Gastroesophageal sphincter (tissue), 4 donors: ENCODE measurements around the gene FXYD6. TPM values are rescaled to one million over a fixed set of nuclear protein-coding genes. Genes with fewer than 3 reads are reported as not detected.

Experiments
- ATAC-seq: fragments of 150-250 bp; one replicate; pipeline ENCODE4 v1.9.1; 2016; ENCODE audit warnings: mild to moderate bottlenecking, moderate library complexity
- H3K27ac ChIP-seq, 4 donors: fragments of 200-600 bp; sonication (generic) in 3 of 4; 1 replicate in 3 of 4; 2 replicates in 1 of 4; pipeline ENCODE4 v1.5.1; 2016 to 2019
- H3K27me3 ChIP-seq: fragments of 200-600 bp; sonication (generic); one replicate; pipeline ENCODE4 v1.5.1; 2019
- H3K36me3 ChIP-seq, 2 donors: fragments of 200-600 bp; sonication (generic); one replicate each; pipeline ENCODE4 v1.5.1; 2019; ENCODE audit warnings: control low read depth in 1 of 2
- H3K4me1 ChIP-seq, 3 donors: fragments of 200-600 bp; sonication (generic); 1 replicate in 2 of 3; 2 replicates in 1 of 3; pipeline ENCODE4 v1.5.1; 2016 to 2019; ENCODE audit warnings: control low read depth in 2 of 3
- H3K4me3 ChIP-seq, 2 donors: fragments of 200-600 bp; sonication (generic); one replicate each; pipeline ENCODE4 v1.5.1; 2019; ENCODE audit warnings: mild to moderate bottlenecking in 1 of 2, moderate library complexity in 1 of 2
- H3K9me3 ChIP-seq, 3 donors: fragments of 200-600 bp; sonication (generic); one replicate each; pipeline ENCODE4 v1.5.1; 2017 to 2019; ENCODE audit warnings: control low read depth in 2 of 3
- EP300 ChIP-seq: sonication (generic); formaldehyde crosslinking; IDR thresholded peaks from one replicate; pipeline ENCODE4 v1.6.1; 2017; ENCODE audit warnings: antibody characterized with exemption, mild to moderate bottlenecking
- POLR2A ChIP-seq, 2 donors: fragments of 450-650 bp; IDR thresholded peaks; one replicate each; pipeline ENCODE4 v1.6.1; 2017; ENCODE audit warnings: antibody characterized with exemption in 2 of 2, mild to moderate bottlenecking in 2 of 2, moderate library complexity in 1 of 2
- POLR2AphosphoS5 ChIP-seq: sonication (generic); formaldehyde crosslinking; IDR thresholded peaks from one replicate; pipeline ENCODE4 v1.6.1; 2017; ENCODE audit warnings: antibody characterized with exemption
- WGBS, 2 donors: methylation state at CpG; one replicate each; pipeline ENCODE4 v1.1.5; 2018; ENCODE audit warnings: low coverage in 1 of 2; 5-methylcytosine and 5-hydroxymethylcytosine counted together
- total RNA-seq, 4 donors: library from RNA; depleted of rRNA; stranded (reverse); fragments of >200 nt; gene quantifications; one replicate each; pipeline ENCODE4 v1.1.0, GENCODE V29; 2016
- TF ChIP-seq, protein P1 (sequence below), 4 experiments: fragments of 200-600 bp in 2 of 4; fragments of 450-650 bp in 2 of 4; sonication (generic) in 1 of 4; IDR thresholded peaks; one replicate each; pipeline ENCODE4 v1.5.1; 2017 to 2019; ENCODE audit warnings: antibody characterized with exemption in 4 of 4, mild to moderate bottlenecking in 2 of 4, moderate library complexity in 2 of 4

The FXYD6 gene
- total RNA-seq, 4 donors from 2014 or later: 28.6 to 76.7 (median 74.4) TPM

DNA sequence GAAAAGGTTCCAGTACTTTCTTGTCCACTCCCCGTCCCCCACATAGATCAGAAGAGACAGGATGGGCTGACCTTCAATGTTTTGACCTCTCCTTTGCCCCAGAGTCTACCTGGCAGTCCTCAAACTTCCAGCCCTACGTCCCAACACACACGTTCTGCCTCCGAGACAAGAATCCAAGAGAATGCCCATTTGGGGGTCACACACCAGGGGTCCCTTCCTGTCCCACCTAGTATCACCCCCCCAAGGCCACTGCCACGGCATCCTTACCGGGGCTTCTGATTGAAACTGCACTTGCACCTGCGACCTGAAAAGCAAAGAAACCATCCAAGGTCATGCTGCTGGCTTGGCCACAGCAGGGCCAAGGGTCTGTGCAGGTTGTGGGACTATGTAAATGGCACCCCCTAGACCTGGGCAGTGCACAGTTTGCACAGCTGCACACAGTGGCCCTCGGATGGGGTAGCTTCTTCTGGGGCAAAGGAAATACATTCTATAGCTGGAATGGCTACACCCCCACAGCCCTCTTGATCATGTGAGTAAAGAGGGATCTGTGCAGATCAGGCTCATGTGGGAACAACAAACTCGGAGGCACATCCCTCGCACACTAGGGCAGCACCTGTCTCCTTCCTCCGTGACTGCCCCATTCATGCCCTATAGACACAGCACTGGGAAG is 35.4 kb downstream of the FXYD6 start:
- no peak for TF ChIP-seq EP300
- TF ChIP-seq, protein P1, sequence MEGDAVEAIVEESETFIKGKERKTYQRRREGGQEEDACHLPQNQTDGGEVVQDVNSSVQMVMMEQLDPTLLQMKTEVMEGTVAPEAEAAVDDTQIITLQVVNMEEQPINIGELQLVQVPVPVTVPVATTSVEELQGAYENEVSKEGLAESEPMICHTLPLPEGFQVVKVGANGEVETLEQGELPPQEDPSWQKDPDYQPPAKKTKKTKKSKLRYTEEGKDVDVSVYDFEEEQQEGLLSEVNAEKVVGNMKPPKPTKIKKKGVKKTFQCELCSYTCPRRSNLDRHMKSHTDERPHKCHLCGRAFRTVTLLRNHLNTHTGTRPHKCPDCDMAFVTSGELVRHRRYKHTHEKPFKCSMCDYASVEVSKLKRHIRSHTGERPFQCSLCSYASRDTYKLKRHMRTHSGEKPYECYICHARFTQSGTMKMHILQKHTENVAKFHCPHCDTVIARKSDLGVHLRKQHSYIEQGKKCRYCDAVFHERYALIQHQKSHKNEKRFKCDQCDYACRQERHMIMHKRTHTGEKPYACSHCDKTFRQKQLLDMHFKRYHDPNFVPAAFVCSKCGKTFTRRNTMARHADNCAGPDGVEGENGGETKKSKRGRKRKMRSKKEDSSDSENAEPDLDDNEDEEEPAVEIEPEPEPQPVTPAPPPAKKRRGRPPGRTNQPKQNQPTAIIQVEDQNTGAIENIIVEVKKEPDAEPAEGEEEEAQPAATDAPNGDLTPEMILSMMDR (IDR thresholded peaks at IDR 0.05): no peak
- no peak for TF ChIP-seq POLR2A (IDR thresholded peaks at IDR 0.05)
- TF ChIP-seq POLR2AphosphoS5: no peak
- no peak for ATAC-seq
- no peak overlapping the region for H3K4me3 ChIP-seq
- peaks cover 0 to 48% of the 10 kb centered on the region in 2 donors for H3K36me3 ChIP-seq
- H3K27ac ChIP-seq: no peak overlapping the region
- no peaks in the 10 kb centered on the region for H3K9me3 ChIP-seq
- H3K27me3 ChIP-seq: no peaks in the 10 kb centered on the region
- peaks cover 0 to 21% (median 0%) of the 10 kb centered on the region in 3 donors for H3K4me1 ChIP-seq
- WGBS, 2 donors: 86 to 92% methylated on average over 5 to 9 of the region's 11 CpGs

DNA sequence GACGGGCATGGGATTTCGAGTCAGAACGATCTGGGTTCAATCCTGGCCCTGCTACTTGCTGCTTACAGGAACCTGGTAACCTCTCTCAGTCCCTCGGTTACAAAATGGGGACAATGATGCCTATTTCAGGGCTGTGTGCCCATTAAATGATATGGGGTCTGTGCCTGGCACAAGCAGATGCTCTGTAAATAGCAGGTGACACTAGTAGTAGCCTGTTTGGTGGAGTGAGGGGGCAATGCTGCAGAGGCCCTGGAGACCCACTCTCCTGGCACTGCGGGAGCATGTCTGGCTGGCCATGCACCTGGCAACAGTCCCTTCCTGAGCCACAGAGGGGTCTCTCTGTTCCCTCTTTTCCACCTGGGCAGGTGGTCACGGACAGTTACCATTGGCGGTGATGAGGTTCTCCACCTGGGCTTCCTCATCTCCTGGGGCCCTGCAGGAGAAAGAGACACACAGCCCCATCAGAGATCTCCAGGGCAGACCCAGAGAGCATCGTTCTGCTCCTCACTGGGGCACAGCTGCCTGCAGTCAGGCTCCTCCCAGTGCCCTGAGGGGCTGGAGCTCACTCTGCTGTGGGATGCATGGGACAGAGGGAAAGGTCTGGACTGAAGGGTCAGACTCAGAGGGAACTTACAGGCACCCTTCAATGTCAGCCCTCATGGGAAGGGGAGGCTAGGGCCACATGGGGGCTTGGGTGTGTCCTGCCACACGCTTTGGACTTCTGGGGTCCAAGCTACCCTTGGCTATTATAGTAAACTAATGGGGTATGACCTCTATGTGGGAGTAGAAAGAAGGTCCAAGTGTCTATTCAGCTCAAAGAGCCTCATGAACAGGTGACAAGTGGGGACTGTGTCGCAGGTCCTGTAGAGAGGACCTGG is 36.3 kb downstream of the FXYD6 start:
- Histone ChIP-seq H3K27ac (no peak overlapping the region), H3K4me1 (peaks cover 0 to 21% (median 0%) of the 10 kb centered on the region in 3 donors), H3K9me3 (no peaks in the 10 kb centered on the region), H3K36me3 (peaks cover 0 to 53% of the 10 kb centered on the region in 2 donors), H3K4me3 (no peak overlapping the region), H3K27me3 (no peaks in the 10 kb centered on the region)
- TF ChIP-seq EP300 (no peak), POLR2AphosphoS5 (no peak)
- TF ChIP-seq, protein P1 (IDR thresholded peaks at IDR 0.05): no peak
- ATAC-seq: no peak
- WGBS, 2 donors: 90 to 100% methylated on average over 2 to 3 of the region's 10 CpGs

DNA sequence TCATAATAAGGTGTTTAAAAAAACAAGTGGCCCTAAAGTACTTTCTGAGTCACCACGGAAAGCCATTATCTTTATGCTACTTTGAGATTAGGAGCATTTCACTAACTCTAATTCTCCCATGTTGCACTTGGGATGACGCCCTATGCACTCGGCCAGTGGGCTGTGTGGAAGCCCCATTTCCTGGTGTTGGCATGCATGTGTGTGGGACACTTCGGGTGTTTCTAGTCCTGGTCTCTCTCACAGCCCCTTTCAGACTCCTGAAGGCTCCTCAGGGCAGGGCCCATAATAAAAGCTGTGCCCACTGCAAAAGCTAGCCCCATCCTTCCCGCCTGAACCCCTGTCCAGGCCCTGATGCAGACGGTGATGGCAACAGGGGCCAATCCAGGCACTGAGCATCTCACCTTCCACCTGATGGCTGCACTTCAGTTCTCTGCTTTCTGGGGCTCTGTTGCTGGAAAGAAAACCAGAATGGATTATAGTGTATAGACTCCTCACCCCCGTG is 37.0 kb downstream of the FXYD6 start:
- Histone ChIP-seq H3K9me3 (no peaks in the 10 kb centered on the region), H3K27me3 (no peaks in the 10 kb centered on the region), H3K4me3 (no peak overlapping the region), H3K27ac (no peak overlapping the region), H3K36me3 (peaks cover 0 to 56% of the 10 kb centered on the region in 2 donors), H3K4me1 (peaks cover 0 to 19% (median 0%) of the 10 kb centered on the region in 3 donors)
- 85 to 100% methylated on average over 1 to 3 of the region's 7 CpGs for WGBS, 2 donors
- TF ChIP-seq POLR2AphosphoS5: no peak
- no peak for TF ChIP-seq EP300
- no peak for TF ChIP-seq POLR2A (IDR thresholded peaks at IDR 0.05)
- TF ChIP-seq, protein P1 (IDR thresholded peaks at IDR 0.05): no peak
- ATAC-seq: no peak

DNA sequence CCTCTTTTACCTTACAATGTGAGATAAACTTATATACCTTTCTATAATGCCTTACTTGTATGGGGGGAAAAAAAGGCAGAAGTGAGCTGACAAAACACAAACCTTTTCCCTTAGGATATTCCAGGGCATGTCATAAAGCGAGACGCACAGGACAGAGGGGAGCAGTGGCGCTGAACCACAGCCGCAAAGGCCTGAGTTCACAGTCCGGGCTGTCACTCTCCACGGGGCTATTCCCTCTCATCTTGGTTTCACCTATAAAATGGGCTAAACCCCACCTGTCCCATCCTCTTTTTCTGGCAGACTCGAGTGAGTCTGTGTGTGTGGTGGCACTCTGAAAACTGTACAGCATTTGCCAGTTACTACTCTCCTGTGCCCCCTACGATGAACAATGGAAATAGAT is 37.6 kb downstream of the FXYD6 start:
- TF ChIP-seq EP300 (no peak), POLR2AphosphoS5 (no peak), POLR2A (IDR thresholded peaks at IDR 0.05) (no peak)
- TF ChIP-seq, protein P1 (IDR thresholded peaks at IDR 0.05): no peak
- Histone ChIP-seq H3K4me1 (peaks cover 0 to 15% (median 0%) of the 10 kb centered on the region in 3 donors), H3K36me3 (peaks cover 0 to 56% of the 10 kb centered on the region in 2 donors), H3K27ac (no peak overlapping the region), H3K27me3 (no peaks in the 10 kb centered on the region), H3K9me3 (no peaks in the 10 kb centered on the region), H3K4me3 (no peak overlapping the region)
- ATAC-seq: no peak
- 88 to 90% methylated on average over 4 to 7 of the region's 8 CpGs for WGBS, 2 donors
